ENCODE results near the gene SPIRE1.

Gene SPIRE1

GRCh38 chr18:12409469-12409868 is 248.4 kb downstream of the SPIRE1 start:
- no peak for DNase-seq

- no peak for DNase-seq
Observed at GRCh38 chr18:12408247-12408869, 249.5 kb downstream of the SPIRE1 start.

GRCh38 chr18:12406371-12407111 is 251.4 kb downstream of the SPIRE1 start:
- DNase-seq = peak; percentile 11

GRCh38 chr18:12405066-12405465 is 252.8 kb downstream of the SPIRE1 start:
- DNase-seq = no peak

GRCh38 chr18:12403601-12404506 is 254.1 kb downstream of the SPIRE1 start:
- no peak for DNase-seq

- DNase-seq = no peak
Observed at GRCh38 chr18:12401881-12402280, 256.0 kb downstream of the SPIRE1 start.

GRCh38 chr18:12399231-12399630 is 258.7 kb downstream of the SPIRE1 start:
- DNase-seq = no peak

- DNase-seq = no peak
Observed at GRCh38 chr18:12398625-12399024, 259.3 kb downstream of the SPIRE1 start.

- DNase-seq = no peak
Observed at GRCh38 chr18:12397793-12398192, 260.1 kb downstream of the SPIRE1 start.

- no peak for DNase-seq
Observed at GRCh38 chr18:12397254-12397653, 260.7 kb downstream of the SPIRE1 start.

All from activated naive CD4-positive, alpha-beta T cell treated with Interleukin-2 at 50 U/mL for 16 hours (primary cell).